ENCODE data around the gene HIPK1. TPM values are rescaled to one million over a fixed set of nuclear protein-coding genes. Genes with fewer than 3 reads are reported as not detected.
A peak's percentile ranks its signal among the peaks of the same experiment; 100 is the strongest.

HIPK1 gene
- total and polyA plus RNA-seq, 4 donors: 10.9 to 87.2 (median 54.5) TPM

DNA sequence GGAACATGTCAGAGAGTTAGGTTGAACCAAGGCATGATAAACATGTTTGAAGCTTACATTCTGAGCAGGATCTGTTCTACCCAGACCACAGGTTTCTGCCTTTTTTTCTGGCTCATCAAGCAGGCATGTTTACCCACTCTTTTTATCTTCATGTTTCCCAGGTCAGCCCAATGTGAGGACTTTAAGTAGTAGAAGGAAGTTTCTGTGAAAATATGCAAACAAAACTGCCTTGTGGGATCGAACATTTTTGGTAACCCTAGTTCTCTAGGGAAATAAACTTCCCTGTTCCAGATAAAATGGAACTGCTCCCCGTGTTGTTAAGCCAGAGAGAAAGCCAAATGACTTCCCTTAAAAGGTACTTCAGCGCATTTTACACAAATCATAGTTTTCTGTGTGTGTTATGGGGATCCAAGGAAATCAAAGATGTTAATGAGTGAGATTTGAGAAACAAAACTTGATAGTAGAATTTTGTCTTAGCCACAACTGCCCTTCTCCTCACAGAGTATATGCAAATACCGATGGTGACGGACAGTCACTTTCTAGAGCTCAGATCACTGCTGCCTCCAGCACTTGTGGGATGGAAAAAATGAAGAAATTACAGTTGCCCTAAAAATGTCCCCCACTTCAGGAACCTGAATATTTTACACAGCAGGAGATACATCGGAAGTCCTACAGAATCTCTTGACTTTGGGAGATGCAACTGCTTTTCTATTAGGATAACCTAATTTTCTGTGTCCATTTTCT, 765 bp upstream of the HIPK1 start:
- Histone ChIP-seq H3K27me3 (ENCODE audit: control insufficient read depth in 3 of 3, insufficient read depth in 3 of 3, low read length in 2 of 3) (no peaks in the 10 kb centered on the region), H3K36me3 (ENCODE audit: control insufficient read depth in 4 of 4, insufficient read depth in 4 of 4, low read length in 4 of 4) (peaks cover 0 to 3% (median 0%) of the 10 kb centered on the region in 4 donors), H3K27ac (ENCODE audit: low read depth in 1 of 2, low read length in 1 of 2) (peak overlapping the region; percentile 95 to 100), H3K4me3 (peak overlapping the region; percentile 92), H3K9ac (ENCODE audit: insufficient read depth in 1 of 2, low read length in 2 of 2) (peak overlapping the region; percentile 94 to 99), H3K9me3 (ENCODE audit: control insufficient read depth in 4 of 4, insufficient read depth in 3 of 4, low read length in 3 of 4) (no peaks in the 10 kb centered on the region), H3K4me1 (ENCODE audit: control insufficient read depth in 5 of 5, insufficient read depth in 5 of 5, low read length in 5 of 5) (peaks cover 0 to 25% (median 10%) of the 10 kb centered on the region in 5 donors)
- TF ChIP-seq, protein P1, sequence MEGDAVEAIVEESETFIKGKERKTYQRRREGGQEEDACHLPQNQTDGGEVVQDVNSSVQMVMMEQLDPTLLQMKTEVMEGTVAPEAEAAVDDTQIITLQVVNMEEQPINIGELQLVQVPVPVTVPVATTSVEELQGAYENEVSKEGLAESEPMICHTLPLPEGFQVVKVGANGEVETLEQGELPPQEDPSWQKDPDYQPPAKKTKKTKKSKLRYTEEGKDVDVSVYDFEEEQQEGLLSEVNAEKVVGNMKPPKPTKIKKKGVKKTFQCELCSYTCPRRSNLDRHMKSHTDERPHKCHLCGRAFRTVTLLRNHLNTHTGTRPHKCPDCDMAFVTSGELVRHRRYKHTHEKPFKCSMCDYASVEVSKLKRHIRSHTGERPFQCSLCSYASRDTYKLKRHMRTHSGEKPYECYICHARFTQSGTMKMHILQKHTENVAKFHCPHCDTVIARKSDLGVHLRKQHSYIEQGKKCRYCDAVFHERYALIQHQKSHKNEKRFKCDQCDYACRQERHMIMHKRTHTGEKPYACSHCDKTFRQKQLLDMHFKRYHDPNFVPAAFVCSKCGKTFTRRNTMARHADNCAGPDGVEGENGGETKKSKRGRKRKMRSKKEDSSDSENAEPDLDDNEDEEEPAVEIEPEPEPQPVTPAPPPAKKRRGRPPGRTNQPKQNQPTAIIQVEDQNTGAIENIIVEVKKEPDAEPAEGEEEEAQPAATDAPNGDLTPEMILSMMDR (IDR thresholded peaks at IDR 0.05; ENCODE audit: control extremely low read depth, extremely low read depth): no peak
- DNase-seq: peak in 1 of 3 donors; percentile 54
- 11 to 13% methylated on average over 6 of the region's 6 CpGs for whole genome bisulfite sequencing, 2 donors
- no peak for ATAC-seq (ENCODE audit: insufficient read depth, low FRiP score)

DNA sequence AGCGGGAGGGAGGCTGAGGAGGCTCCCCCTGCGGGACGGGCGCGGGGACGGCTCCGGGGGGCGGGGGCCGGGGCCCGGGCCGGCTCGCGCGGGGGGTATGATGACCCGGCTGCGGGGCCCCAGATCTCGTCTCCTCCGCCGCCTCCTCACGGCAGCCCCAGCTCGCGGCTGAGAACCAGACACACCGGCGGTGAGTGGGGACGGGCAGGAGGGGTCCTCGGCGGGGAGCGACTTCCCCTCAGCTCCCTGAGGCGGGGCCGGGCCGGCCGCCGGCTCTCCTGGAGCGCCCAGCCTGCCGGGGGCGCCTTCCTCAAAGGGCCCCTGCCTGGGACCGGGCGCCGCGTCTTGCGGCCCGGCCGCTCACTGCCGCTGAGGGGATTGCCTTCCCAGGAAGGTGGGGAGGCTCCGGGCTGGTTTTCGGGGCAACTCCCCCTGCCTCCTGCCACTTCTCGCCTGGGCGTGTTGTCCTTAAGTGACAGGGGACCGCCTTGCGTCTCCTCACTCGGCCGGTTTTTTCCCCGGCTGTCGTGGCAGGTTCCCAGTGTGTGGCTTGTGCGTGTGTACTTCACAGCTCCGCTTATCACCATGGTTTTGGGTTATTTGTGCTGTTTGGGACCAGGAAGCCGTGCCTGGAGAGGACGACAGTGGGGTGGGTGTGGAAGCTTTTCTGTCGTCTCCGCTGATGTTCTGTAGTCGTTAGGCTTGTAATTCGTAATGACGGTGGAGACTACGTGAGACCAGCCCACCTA, 800 bp downstream of the HIPK1 start:
- ATAC-seq (ENCODE audit: insufficient read depth, low FRiP score): peak; percentile 43

DNA sequence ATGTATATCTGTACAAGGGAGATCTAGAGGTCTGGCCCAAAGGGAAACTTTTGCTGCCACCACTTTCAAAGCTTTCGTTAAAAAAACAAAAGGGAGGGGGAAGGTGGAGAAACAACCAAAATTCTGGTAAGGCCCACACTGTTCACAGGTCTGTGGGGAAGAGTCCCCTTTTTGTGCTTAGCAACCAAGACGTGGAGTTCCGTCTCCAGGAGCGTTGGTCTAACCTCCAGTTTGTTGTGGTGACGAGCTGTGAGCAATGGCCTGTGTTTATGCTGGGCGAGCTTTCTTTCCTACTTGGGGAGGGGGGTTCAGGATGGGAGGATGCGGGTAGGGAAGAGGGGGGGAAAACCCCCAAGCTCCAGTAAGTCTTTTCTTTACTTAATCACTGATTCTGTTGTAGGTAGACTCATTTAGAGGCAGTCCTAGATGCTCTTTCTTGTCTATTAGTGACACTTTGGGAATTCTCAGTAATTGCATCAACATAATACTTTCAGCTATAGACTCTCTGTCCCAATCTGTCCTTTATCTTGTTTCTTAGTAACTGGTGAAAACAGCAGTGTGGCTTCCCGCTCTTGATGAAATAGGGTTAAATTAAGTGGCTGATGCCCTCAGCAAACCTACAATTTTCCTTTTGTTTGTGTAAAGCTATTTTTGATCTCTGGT, 1.5 kb downstream of the HIPK1 start:
- Histone ChIP-seq H3K27me3 (ENCODE audit: control insufficient read depth in 3 of 3, insufficient read depth in 3 of 3, low read length in 2 of 3) (no peaks in the 10 kb centered on the region), H3K36me3 (ENCODE audit: control insufficient read depth in 4 of 4, insufficient read depth in 4 of 4, low read length in 4 of 4) (peaks cover 0 to 3% (median 0%) of the 10 kb centered on the region in 4 donors), H3K9ac (ENCODE audit: insufficient read depth in 1 of 2, low read length in 2 of 2) (peak overlapping the region; percentile 83 to 97), H3K4me1 (ENCODE audit: control insufficient read depth in 5 of 5, insufficient read depth in 5 of 5, low read length in 5 of 5) (peaks cover 0 to 25% (median 10%) of the 10 kb centered on the region in 5 donors), H3K4me3 (peak overlapping the region; percentile 92), H3K27ac (ENCODE audit: low read depth in 1 of 2, low read length in 1 of 2) (peak overlapping the region; percentile 95 to 100), H3K9me3 (ENCODE audit: control insufficient read depth in 4 of 4, insufficient read depth in 3 of 4, low read length in 3 of 4) (no peaks in the 10 kb centered on the region)
- WGBS, 2 donors: 1% methylated on average over 8 of the region's 8 CpGs
- peak; percentile 81 to 88 (median 82) for DNase-seq
- ATAC-seq (ENCODE audit: insufficient read depth, low FRiP score): no peak
- TF ChIP-seq, protein P1 (IDR thresholded peaks at IDR 0.05; ENCODE audit: control extremely low read depth, extremely low read depth): no peak

More for the DNA sequence above, 800 bp downstream of the HIPK1 start:
- Histone ChIP-seq H3K27ac (ENCODE audit: low read depth in 1 of 2, low read length in 1 of 2) (peak overlapping the region; percentile 95 to 100), H3K9ac (ENCODE audit: insufficient read depth in 1 of 2, low read length in 2 of 2) (peak overlapping the region; percentile 83 to 97), H3K4me1 (ENCODE audit: control insufficient read depth in 5 of 5, insufficient read depth in 5 of 5, low read length in 5 of 5) (peaks cover 0 to 25% (median 10%) of the 10 kb centered on the region in 5 donors), H3K4me3 (peak overlapping the region; percentile 92), H3K27me3 (ENCODE audit: control insufficient read depth in 3 of 3, insufficient read depth in 3 of 3, low read length in 2 of 3) (no peaks in the 10 kb centered on the region), H3K36me3 (ENCODE audit: control insufficient read depth in 4 of 4, insufficient read depth in 4 of 4, low read length in 4 of 4) (peaks cover 0 to 3% (median 0%) of the 10 kb centered on the region in 4 donors), H3K9me3 (ENCODE audit: control insufficient read depth in 4 of 4, insufficient read depth in 3 of 4, low read length in 3 of 4) (no peaks in the 10 kb centered on the region)
- TF ChIP-seq, protein P1 (IDR thresholded peaks at IDR 0.05; ENCODE audit: control extremely low read depth, extremely low read depth): no peak
- WGBS, 2 donors: 0 to 1% methylated on average over 41 to 64 of the region's 64 CpGs
- DNase-seq: peak; percentile 65 to 77 (median 75)

All from lung (tissue), 12 donors.